ENCODE measurements around the gene WDR47.

WDR47 gene

DNA sequence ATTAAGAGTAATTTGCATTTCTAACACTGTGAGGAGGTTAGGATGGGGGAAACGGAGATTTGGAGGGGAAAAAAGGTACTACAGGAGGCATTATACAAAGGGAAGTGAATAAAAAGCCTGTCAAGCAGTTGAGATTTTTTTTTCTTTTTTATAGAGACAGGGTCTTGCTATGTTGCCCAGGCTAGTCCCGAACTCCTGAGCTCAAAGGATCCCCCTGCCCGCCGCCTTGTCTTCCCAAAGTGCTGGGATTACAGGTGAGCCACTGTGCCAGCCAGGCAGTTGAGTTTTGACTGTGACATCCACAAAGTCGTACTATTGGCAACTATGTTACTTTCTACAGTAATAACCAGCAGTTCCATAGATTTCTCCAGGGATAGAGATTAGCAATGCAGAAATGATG, 81.2 kb downstream of the WDR47 start:
- Histone ChIP-seq H3K4me2 (ENCODE audit: low read length) (no peak overlapping the region), H2AFZ (ENCODE audit: low read depth, low read length) (no peak overlapping the region), H3K4me3 (ENCODE audit: low read length) (no peak overlapping the region), H3K9ac (ENCODE audit: low read length) (no peak overlapping the region), H4K20me1 (ENCODE audit: insufficient read depth, low read length) (peaks cover 17% of the 10 kb centered on the region; the same call in 1 of the 2 replicates), H3K27me3 (ENCODE audit: low read depth, low read length) (no peaks in the 10 kb centered on the region), H3K4me1 (ENCODE audit: low read length) (peaks cover 9% of the 10 kb centered on the region), H3K36me3 (replicated peaks; ENCODE audit: low read depth, low read length) (no peaks in the 10 kb centered on the region), H3K79me2 (ENCODE audit: low read length) (peaks cover 59% of the 10 kb centered on the region), H3K9me3 (ENCODE audit: insufficient read depth, low read length) (no peaks in the 10 kb centered on the region), H3K27ac (ENCODE audit: low read length) (no peak overlapping the region)
- TF ChIP-seq EZH2phosphoT487 (IDR thresholded peaks at IDR 0.05; ENCODE audit: low read depth), result no peak
- TF ChIP-seq, protein P1, sequence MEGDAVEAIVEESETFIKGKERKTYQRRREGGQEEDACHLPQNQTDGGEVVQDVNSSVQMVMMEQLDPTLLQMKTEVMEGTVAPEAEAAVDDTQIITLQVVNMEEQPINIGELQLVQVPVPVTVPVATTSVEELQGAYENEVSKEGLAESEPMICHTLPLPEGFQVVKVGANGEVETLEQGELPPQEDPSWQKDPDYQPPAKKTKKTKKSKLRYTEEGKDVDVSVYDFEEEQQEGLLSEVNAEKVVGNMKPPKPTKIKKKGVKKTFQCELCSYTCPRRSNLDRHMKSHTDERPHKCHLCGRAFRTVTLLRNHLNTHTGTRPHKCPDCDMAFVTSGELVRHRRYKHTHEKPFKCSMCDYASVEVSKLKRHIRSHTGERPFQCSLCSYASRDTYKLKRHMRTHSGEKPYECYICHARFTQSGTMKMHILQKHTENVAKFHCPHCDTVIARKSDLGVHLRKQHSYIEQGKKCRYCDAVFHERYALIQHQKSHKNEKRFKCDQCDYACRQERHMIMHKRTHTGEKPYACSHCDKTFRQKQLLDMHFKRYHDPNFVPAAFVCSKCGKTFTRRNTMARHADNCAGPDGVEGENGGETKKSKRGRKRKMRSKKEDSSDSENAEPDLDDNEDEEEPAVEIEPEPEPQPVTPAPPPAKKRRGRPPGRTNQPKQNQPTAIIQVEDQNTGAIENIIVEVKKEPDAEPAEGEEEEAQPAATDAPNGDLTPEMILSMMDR (IDR thresholded peaks at IDR 0.05; ENCODE audit: low read depth, low read length), result no peak

DNA sequence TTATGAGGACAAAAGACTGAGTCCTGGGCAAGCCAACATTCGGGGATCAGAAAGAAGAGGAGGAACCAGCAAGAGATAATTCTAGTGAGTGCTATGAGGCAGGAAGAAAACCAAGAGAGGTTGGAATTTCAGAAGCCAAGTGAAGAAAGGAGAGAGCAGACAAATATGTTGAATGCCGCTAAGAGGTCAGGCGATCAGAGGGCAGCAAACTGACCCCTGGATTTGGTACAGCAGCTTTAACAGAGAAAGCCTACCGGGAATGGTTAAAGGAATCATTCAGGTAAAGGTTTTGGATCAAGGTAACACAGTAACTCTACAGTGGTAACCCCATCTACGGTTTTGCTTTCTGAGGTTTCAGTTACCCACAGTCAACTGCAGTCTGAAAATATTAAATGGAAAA, 84.0 kb downstream of the WDR47 start:
- TF ChIP-seq, protein P1 (IDR thresholded peaks at IDR 0.05; ENCODE audit: low read depth, low read length), result no peak
- no peak for TF ChIP-seq EZH2phosphoT487 (IDR thresholded peaks at IDR 0.05; ENCODE audit: low read depth)
- Histone ChIP-seq H3K27me3 (ENCODE audit: low read depth, low read length) (no peaks in the 10 kb centered on the region), H3K9ac (ENCODE audit: low read length) (no peak overlapping the region), H3K4me2 (ENCODE audit: low read length) (no peak overlapping the region), H3K4me1 (ENCODE audit: low read length) (peaks cover 5% of the 10 kb centered on the region), H3K79me2 (ENCODE audit: low read length) (peaks cover 82% of the 10 kb centered on the region), H3K4me3 (ENCODE audit: low read length) (no peak overlapping the region), H2AFZ (ENCODE audit: low read depth, low read length) (no peak overlapping the region), H3K27ac (ENCODE audit: low read length) (no peak overlapping the region), H3K36me3 (replicated peaks; ENCODE audit: low read depth, low read length) (peaks cover 3% of the 10 kb centered on the region), H4K20me1 (ENCODE audit: insufficient read depth, low read length) (peaks cover 27% of the 10 kb centered on the region; the same call in 1 of the 2 replicates), H3K9me3 (ENCODE audit: insufficient read depth, low read length) (no peaks in the 10 kb centered on the region)

DNA sequence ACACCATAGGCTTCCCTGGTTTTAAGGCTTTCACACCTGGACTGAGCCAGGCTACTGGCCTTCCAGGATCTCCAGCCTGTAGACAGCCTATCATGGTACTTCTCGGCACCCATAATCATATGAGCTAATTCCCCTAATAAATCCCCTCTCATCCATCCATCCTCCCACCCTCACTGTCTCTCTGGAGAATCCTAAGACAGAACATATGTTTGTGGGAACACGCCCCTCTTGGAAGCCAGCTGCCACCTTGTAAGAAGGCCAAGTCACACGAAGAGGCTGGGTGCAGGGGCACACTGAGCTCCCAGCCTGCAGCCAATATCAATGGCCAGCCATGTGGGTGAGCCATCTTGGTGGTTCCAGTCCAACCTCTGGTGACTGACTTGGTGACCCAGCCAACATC, 86.0 kb downstream of the WDR47 start:
- H3K4me3 ChIP-seq (ENCODE audit: low read length), result no peak overlapping the region

DNA sequence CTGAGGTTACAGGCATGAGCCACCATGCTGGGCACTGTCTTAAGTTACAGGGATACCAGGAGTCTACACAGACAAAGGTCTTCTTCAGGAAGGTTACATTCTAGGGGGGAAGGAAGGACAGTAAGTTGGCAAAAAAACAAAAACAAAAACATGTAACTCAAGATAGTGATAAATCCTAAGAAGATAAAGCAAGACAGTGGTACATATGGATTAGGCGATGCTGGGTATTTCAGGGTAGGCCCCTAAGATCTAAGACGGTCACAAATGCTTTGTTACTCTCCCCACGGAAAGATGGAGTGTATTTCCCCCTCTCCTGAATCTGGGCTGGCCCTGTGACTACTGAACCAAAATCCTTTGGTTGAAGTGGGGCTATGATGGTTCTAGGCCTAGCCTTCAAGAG, 86.8 kb downstream of the WDR47 start:
- no peaks in the 10 kb centered on the region for H3K27me3 ChIP-seq (ENCODE audit: low read depth, low read length)
- TF ChIP-seq, protein P1 (IDR thresholded peaks at IDR 0.05; ENCODE audit: low read depth, low read length), result no peak
- no peak for TF ChIP-seq EZH2phosphoT487 (IDR thresholded peaks at IDR 0.05; ENCODE audit: low read depth)
- H3K4me3 ChIP-seq (ENCODE audit: low read length), result no peak overlapping the region
- peaks cover 3% of the 10 kb centered on the region for H3K36me3 ChIP-seq (replicated peaks; ENCODE audit: low read depth, low read length)
- no peak overlapping the region for H3K4me2 ChIP-seq (ENCODE audit: low read length)
- peaks cover 22% of the 10 kb centered on the region; the same call in 1 of the 2 replicates for H4K20me1 ChIP-seq (ENCODE audit: insufficient read depth, low read length)
- H3K79me2 ChIP-seq (ENCODE audit: low read length), result peaks cover 75% of the 10 kb centered on the region
- H3K27ac ChIP-seq (ENCODE audit: low read length), result no peak overlapping the region
- no peaks in the 10 kb centered on the region for H3K4me1 ChIP-seq (ENCODE audit: low read length)
- H2AFZ ChIP-seq (ENCODE audit: low read depth, low read length), result no peak overlapping the region
- H3K9me3 ChIP-seq (ENCODE audit: insufficient read depth, low read length), result no peaks in the 10 kb centered on the region
- H3K9ac ChIP-seq (ENCODE audit: low read length), result no peak overlapping the region

More for the DNA sequence above, 86.0 kb downstream of the WDR47 start:
- peaks cover 27% of the 10 kb centered on the region; the same call in 1 of the 2 replicates for H4K20me1 ChIP-seq (ENCODE audit: insufficient read depth, low read length)
- no peaks in the 10 kb centered on the region for H3K9me3 ChIP-seq (ENCODE audit: insufficient read depth, low read length)
- H3K36me3 ChIP-seq (replicated peaks; ENCODE audit: low read depth, low read length), result peaks cover 3% of the 10 kb centered on the region
- H3K4me1 ChIP-seq (ENCODE audit: low read length), result no peaks in the 10 kb centered on the region
- H3K27ac ChIP-seq (ENCODE audit: low read length), result no peak overlapping the region
- TF ChIP-seq, protein P1 (IDR thresholded peaks at IDR 0.05; ENCODE audit: low read depth, low read length), result no peak
- no peak for TF ChIP-seq EZH2phosphoT487 (IDR thresholded peaks at IDR 0.05; ENCODE audit: low read depth)
- H3K27me3 ChIP-seq (ENCODE audit: low read depth, low read length), result no peaks in the 10 kb centered on the region
- H3K79me2 ChIP-seq (ENCODE audit: low read length), result peaks cover 77% of the 10 kb centered on the region
- no peak overlapping the region for H2AFZ ChIP-seq (ENCODE audit: low read depth, low read length)
- no peak overlapping the region for H3K4me2 ChIP-seq (ENCODE audit: low read length)
- no peak overlapping the region for H3K9ac ChIP-seq (ENCODE audit: low read length)
